Vagina (tissue), 2 donors: ENCODE results near the gene PIGC. TPM values are rescaled to one million over a fixed set of nuclear protein-coding genes. Genes with fewer than 3 reads are reported as not detected.

Source experiments
- DNase-seq, 2 donors: peaks; one replicate each; pipeline ENCODE4 v3.0.0-alpha.2; 2017; ENCODE audit errors: extremely low spot score in 2 of 2
- H3K27ac ChIP-seq: fragments of 200-600 bp; sonication (generic); one replicate; pipeline ENCODE4 v1.5.1; 2019
- H3K27me3 ChIP-seq: fragments of 200-600 bp; sonication (generic); one replicate; pipeline ENCODE4 v1.5.1; 2019
- H3K36me3 ChIP-seq, 2 donors: fragments of 200-600 bp; sonication (generic); one replicate each; pipeline ENCODE4 v1.5.1; 2017 to 2019
- H3K4me1 ChIP-seq: fragments of 200-600 bp; sonication (generic); one replicate; pipeline ENCODE4 v1.5.1; 2019
- H3K4me3 ChIP-seq, 2 donors: fragments of 200-600 bp; sonication (generic); 1 replicate in 1 of 2; 2 replicates in 1 of 2; pipeline ENCODE4 v1.5.1; 2016 to 2019
- H3K9me3 ChIP-seq: fragments of 200-600 bp; sonication (generic); one replicate; pipeline ENCODE4 v1.5.1; 2019
- CTCF ChIP-seq, 3 experiments: fragments of 450-650 bp in 2 of 3; fragments of 200-600 bp in 1 of 3; sonication (generic) in 1 of 3; IDR thresholded peaks; one replicate each; pipeline ENCODE4 v1.5.1; 2017 to 2019; ENCODE audit warnings: antibody characterized with exemption in 3 of 3, mild to moderate bottlenecking in 2 of 3, moderate library complexity in 2 of 3
- POLR2A ChIP-seq, 2 donors: fragments of 450-650 bp; IDR thresholded peaks; one replicate each; pipeline ENCODE4 v1.6.1; 2017; ENCODE audit warnings: antibody characterized with exemption in 2 of 2, mild to moderate bottlenecking in 2 of 2, moderate library complexity in 2 of 2
- POLR2AphosphoS5 ChIP-seq, 2 donors: sonication (generic); formaldehyde crosslinking; IDR thresholded peaks; one replicate each; pipeline ENCODE4 v1.9.0; 2017; ENCODE audit warnings: antibody characterized with exemption in 2 of 2, mild to moderate bottlenecking in 2 of 2, low read depth in 1 of 2; ENCODE audit not compliant: insufficient read depth in 1 of 2
- intact Hi-C: fragments of 100-400 bp; cut with DNase I; formaldehyde crosslinking; loops from one replicate; pipeline ENCODE4 v1.15.1; 2023
- total RNA-seq: library from RNA; depleted of rRNA; stranded (reverse); fragments of >200 nt; gene quantifications from one replicate; pipeline ENCODE4 v1.2.3, GENCODE V29; 2016

The PIGC gene
- total RNA-seq, 1 donor from 2014 or later: 14.5 TPM

DNA sequence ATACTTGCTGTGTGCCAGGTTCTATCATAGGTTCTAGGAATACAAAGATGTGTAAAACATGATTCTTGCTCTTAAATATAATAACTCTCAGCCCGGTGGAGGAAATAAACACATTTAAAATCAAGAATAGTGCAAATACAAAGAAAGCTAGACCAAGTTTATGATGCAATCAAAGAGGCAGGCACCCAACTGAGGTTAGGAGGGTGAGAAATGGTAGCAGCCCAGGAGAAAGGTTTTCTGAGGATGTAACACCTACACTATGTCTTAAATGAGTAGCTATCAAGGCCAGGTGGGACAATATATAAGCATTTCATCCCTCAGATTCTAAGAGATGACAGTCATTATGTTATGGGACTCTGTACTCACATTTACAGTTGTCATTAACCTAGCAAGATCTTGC, 9.7 kb upstream of the PIGC start:
- Histone ChIP-seq H3K27me3 (no peaks in the 10 kb centered on the region), H3K4me1 (no peaks in the 10 kb centered on the region), H3K36me3 (no peaks in the 10 kb centered on the region), H3K4me3 (no peak overlapping the region), H3K27ac (no peak overlapping the region), H3K9me3 (no peaks in the 10 kb centered on the region)
- DNase-seq: no peak
- TF ChIP-seq POLR2AphosphoS5 (IDR thresholded peaks at IDR 0.05; ENCODE audit: insufficient read depth in 1 of 2, low read depth in 1 of 2) (no peak), CTCF (IDR thresholded peaks at IDR 0.05) (no peak), POLR2A (IDR thresholded peaks at IDR 0.05) (no peak)
- intact Hi-C loops: no loop called here

- intact Hi-C loops: no loop called here
- DNase-seq: no peak
- no peak for TF ChIP-seq POLR2A (IDR thresholded peaks at IDR 0.05)
- no peak for TF ChIP-seq POLR2AphosphoS5 (IDR thresholded peaks at IDR 0.05; ENCODE audit: insufficient read depth in 1 of 2, low read depth in 1 of 2)
- TF ChIP-seq CTCF (IDR thresholded peaks at IDR 0.05): no peak
- Histone ChIP-seq H3K27me3 (no peaks in the 10 kb centered on the region), H3K4me1 (no peaks in the 10 kb centered on the region), H3K9me3 (no peaks in the 10 kb centered on the region), H3K36me3 (no peaks in the 10 kb centered on the region), H3K4me3 (no peak overlapping the region), H3K27ac (no peak overlapping the region)
Measured at GRCh38 chr1:172453153-172453545, 9.3 kb upstream of the PIGC start.

DNA sequence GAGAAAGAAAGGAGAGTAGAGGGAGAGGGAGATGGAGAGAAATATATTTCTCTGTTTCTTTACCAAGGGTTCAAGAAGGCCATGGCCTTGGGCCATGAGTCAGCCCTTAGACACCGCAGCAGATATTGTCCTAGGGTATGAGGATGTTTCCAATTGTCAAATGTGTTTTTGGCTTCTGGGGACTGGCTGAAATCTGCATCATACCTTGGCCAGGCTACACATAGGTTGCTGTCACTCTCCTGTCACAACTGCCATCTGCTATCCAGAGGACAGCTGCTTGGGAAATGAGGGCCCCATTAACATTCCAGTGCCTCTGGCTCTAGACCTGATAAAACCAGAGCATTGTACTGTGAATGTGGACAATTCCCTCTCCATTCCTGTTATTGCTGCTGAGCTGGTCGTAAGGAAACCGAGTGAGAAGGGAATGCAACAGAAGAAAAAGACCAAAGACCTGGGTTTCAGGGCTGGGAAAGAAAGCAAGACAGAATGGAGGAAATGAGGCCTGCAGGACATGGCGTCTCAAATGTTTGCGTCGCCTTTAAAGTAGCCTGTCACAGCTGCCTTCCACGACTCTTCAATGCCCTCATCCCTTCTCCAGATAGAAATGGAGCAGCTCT, 8.8 kb upstream of the PIGC start:
- Histone ChIP-seq H3K27me3 (no peaks in the 10 kb centered on the region), H3K4me1 (no peaks in the 10 kb centered on the region), H3K9me3 (no peaks in the 10 kb centered on the region), H3K36me3 (no peaks in the 10 kb centered on the region), H3K4me3 (no peak overlapping the region), H3K27ac (no peak overlapping the region)
- no peak for DNase-seq
- intact Hi-C loops: no loop called here
- TF ChIP-seq CTCF (IDR thresholded peaks at IDR 0.05): no peak
- TF ChIP-seq POLR2A (IDR thresholded peaks at IDR 0.05): no peak
- no peak for TF ChIP-seq POLR2AphosphoS5 (IDR thresholded peaks at IDR 0.05; ENCODE audit: insufficient read depth in 1 of 2, low read depth in 1 of 2)

DNA sequence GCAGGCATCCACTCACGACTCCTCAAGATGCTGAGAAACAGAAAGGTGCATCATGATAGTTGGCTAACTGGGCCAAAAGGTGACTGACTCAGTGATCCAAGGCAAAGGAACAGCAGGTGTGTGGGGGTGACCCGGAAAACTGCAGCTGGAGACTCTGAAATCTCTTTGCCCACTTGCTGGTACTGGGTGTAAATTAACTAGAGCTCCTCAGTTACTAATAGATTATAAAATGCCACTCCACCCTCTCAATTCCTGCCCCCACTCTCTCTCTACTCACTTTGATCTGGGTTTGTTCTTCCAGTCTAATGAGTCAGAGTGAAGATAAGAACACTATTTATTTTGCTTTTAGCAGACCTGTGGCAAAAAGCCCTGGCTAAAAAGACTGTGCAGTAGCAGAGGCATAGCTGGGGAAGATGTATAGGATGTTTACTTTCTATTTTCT, 7.2 kb upstream of the PIGC start:
- H3K9me3 ChIP-seq: no peaks in the 10 kb centered on the region
- H3K27me3 ChIP-seq: no peaks in the 10 kb centered on the region
- TF ChIP-seq POLR2A (IDR thresholded peaks at IDR 0.05) (no peak), POLR2AphosphoS5 (IDR thresholded peaks at IDR 0.05; ENCODE audit: insufficient read depth in 1 of 2, low read depth in 1 of 2) (no peak), CTCF (IDR thresholded peaks at IDR 0.05) (no peak)
- intact Hi-C loops: no loop called here
- no peak overlapping the region for H3K27ac ChIP-seq
- DNase-seq: no peak
- no peak overlapping the region for H3K4me3 ChIP-seq
- no peaks in the 10 kb centered on the region for H3K4me1 ChIP-seq
- H3K36me3 ChIP-seq: no peaks in the 10 kb centered on the region

DNA sequence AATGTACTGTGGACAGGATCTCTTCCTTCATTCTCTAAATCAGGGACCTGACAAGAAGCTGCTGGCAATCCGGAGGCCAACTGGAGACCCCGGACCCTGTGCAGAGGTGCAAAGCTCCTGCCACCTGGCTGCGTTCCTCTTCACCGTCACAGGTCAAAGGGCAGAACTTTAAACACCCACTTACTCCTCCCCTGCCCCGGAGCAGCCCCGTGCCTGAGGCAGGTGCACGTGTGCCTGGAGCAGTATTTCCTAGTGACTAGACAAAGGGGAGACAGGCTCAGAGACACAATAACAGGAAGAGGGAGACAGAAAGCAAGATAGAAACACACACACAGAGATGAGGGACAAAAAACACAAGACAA, 6.6 kb upstream of the PIGC start:
- no peaks in the 10 kb centered on the region for H3K36me3 ChIP-seq
- no peak for DNase-seq
- H3K9me3 ChIP-seq: no peaks in the 10 kb centered on the region
- no peaks in the 10 kb centered on the region for H3K27me3 ChIP-seq
- H3K27ac ChIP-seq: no peak overlapping the region
- no peak overlapping the region for H3K4me3 ChIP-seq
- TF ChIP-seq POLR2A (IDR thresholded peaks at IDR 0.05) (no peak), POLR2AphosphoS5 (IDR thresholded peaks at IDR 0.05; ENCODE audit: insufficient read depth in 1 of 2, low read depth in 1 of 2) (no peak), CTCF (IDR thresholded peaks at IDR 0.05) (no peak)
- H3K4me1 ChIP-seq: no peaks in the 10 kb centered on the region
- intact Hi-C loops: no loop called here
